ENCODE data around the gene TUBB1. TPM values are rescaled to one million over a fixed set of nuclear protein-coding genes. Genes with fewer than 3 reads are reported as not detected.
A peak's percentile ranks its signal among the peaks of the same experiment; 100 is the strongest.

TUBB1 gene
- total RNA-seq, 1 experiment from 2014 or later, result not detected

DNA sequence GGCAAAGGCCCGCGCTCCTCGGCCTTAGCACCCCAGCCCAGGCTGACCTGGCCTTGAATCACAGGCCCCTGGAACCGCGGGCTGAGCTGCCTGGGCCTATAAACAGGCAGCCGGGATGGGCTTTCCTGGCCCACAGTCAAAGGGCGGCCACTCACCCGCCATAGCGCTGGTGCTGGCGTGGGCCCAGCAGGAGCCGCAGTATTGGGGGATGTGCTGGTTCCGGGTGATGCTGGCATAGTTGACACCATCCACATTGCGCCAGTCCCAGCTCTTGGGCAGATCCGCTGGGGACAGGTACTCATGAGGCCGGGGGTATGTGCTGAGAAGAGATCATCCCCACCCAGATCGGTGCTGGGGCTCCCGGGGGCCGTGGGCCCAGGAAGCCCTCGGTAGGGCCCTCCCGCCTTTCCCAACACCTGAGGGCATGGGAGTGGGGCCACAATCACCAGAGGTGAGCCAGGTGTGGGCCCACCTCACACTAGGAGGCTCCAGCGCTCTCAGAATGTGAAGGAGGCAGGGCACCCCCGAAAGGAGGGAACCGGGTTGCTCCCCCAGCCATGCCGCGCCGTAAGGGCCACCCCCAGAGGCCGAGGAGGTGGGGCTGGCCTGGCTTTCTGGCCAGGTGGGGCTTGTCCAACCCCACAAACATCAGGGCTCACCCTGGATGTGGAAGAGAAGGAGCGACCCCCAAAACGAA, 12.9 kb upstream of the TUBB1 start:
- no peak for DNase-seq (ENCODE audit: low spot score)
- no peaks in the 10 kb centered on the region for H3K9me3 ChIP-seq (ENCODE audit: low read depth, low read length, poor library complexity, severe bottlenecking)
- H3K36me3 ChIP-seq (ENCODE audit: insufficient read depth, low read length, poor library complexity, severe bottlenecking), result no peaks in the 10 kb centered on the region
- intact Hi-C loops (cut with micrococcal nuclease; ENCODE audit: unreplicated experiment), result no loop called here
- peaks cover 8% of the 10 kb centered on the region for H3K4me1 ChIP-seq (ENCODE audit: insufficient read depth, low read length, poor library complexity, severe bottlenecking)
- H3K27me3 ChIP-seq (replicated peaks; ENCODE audit: insufficient read depth, low read depth, low read length, poor library complexity), result no peaks in the 10 kb centered on the region
- CTCF ChIA-PET, result no interaction called here
- H3K4me3 ChIP-seq (ENCODE audit: low read depth, low read length, poor library complexity, severe bottlenecking), result peak overlapping the region; percentile 25
- POLR2A ChIA-PET (ENCODE audit: low non-redundant PET), result no interaction called here
- BruUV-seq (replicated peaks), result no TSS peak
- TF ChIP-seq, protein P1, sequence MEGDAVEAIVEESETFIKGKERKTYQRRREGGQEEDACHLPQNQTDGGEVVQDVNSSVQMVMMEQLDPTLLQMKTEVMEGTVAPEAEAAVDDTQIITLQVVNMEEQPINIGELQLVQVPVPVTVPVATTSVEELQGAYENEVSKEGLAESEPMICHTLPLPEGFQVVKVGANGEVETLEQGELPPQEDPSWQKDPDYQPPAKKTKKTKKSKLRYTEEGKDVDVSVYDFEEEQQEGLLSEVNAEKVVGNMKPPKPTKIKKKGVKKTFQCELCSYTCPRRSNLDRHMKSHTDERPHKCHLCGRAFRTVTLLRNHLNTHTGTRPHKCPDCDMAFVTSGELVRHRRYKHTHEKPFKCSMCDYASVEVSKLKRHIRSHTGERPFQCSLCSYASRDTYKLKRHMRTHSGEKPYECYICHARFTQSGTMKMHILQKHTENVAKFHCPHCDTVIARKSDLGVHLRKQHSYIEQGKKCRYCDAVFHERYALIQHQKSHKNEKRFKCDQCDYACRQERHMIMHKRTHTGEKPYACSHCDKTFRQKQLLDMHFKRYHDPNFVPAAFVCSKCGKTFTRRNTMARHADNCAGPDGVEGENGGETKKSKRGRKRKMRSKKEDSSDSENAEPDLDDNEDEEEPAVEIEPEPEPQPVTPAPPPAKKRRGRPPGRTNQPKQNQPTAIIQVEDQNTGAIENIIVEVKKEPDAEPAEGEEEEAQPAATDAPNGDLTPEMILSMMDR (conservative IDR thresholded peaks at IDR 0.05; ENCODE audit: low read depth, low read length), result no peak
- no peak for TF ChIP-seq EZH2 (IDR thresholded peaks at IDR 0.05; ENCODE audit: borderline replicate concordance, low read depth, low read length, poor library complexity, severe bottlenecking)
- no peak overlapping the region for H3K27ac ChIP-seq (ENCODE audit: low read depth, low read length, poor library complexity, severe bottlenecking)

DNA sequence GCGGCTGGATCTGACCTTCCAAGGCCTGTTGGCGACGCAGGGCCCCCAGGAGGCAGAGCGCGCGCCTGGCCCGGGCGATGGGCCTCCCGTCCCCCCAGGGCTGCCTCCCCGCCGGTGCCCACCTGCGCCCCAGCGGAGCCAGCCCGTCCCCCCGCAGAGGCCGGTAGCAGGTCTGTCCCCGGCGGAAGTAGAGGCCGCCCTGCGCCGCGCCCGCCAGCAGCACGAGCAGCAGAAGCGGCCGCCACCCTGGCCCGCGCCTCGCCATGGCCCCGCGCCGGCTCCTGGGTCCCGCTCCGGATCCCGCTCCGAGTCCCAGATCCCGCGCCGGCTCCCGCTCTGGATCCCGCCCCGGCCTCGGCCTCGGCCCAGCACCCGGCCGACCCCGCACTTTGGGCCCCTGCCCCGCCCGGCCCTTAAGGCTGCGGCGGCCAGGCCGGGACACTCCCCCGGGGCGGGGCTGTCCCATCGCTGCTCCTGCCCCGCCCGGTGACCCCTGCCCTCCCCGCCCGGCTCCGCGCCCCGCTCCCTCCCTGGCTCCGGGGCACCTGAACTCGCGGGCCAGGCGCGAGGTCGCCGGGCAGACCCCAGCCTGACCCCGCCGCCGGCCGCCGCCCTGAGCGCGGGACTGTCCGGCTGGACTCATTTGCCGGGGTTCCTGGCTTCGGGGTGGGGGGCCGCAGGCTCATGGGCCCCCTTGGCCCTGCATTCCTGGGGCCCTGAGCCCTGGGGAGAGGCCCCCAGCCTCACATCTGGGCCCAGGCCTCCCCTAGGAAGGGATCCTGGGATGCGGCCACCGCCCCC, 12.2 kb upstream of the TUBB1 start, which contains the start of gene CTSZ:
Gene CTSZ (minus strand): TSS at position 391 of the 801 bp plus-strand sequence. CDS start 126 bp downstream, at position 265.
- Histone ChIP-seq H3K36me3 (ENCODE audit: insufficient read depth, low read length, poor library complexity, severe bottlenecking) (no peaks in the 10 kb centered on the region), H3K9me3 (ENCODE audit: low read depth, low read length, poor library complexity, severe bottlenecking) (no peaks in the 10 kb centered on the region), H3K4me3 (ENCODE audit: low read depth, low read length, poor library complexity, severe bottlenecking) (peak within 1 kb of the TSS; percentile 25), H3K27me3 (replicated peaks; ENCODE audit: insufficient read depth, low read depth, low read length, poor library complexity) (no peaks in the 10 kb centered on the region), H3K27ac (ENCODE audit: low read depth, low read length, poor library complexity, severe bottlenecking) (no peak within 1 kb of the TSS), H3K4me1 (ENCODE audit: insufficient read depth, low read length, poor library complexity, severe bottlenecking) (peaks cover 8% of the 10 kb centered on the region)
- no peak for TF ChIP-seq EZH2 (IDR thresholded peaks at IDR 0.05; ENCODE audit: borderline replicate concordance, low read depth, low read length, poor library complexity, severe bottlenecking)
- DNase-seq (ENCODE audit: low spot score), result no peak
- ChIA-PET POLR2A (ENCODE audit: low non-redundant PET) (no interaction called here), CTCF (no interaction called here)
- intact Hi-C loops (cut with micrococcal nuclease; ENCODE audit: unreplicated experiment), result no loop called here
- no TSS peak for BruUV-seq (replicated peaks)

DNA sequence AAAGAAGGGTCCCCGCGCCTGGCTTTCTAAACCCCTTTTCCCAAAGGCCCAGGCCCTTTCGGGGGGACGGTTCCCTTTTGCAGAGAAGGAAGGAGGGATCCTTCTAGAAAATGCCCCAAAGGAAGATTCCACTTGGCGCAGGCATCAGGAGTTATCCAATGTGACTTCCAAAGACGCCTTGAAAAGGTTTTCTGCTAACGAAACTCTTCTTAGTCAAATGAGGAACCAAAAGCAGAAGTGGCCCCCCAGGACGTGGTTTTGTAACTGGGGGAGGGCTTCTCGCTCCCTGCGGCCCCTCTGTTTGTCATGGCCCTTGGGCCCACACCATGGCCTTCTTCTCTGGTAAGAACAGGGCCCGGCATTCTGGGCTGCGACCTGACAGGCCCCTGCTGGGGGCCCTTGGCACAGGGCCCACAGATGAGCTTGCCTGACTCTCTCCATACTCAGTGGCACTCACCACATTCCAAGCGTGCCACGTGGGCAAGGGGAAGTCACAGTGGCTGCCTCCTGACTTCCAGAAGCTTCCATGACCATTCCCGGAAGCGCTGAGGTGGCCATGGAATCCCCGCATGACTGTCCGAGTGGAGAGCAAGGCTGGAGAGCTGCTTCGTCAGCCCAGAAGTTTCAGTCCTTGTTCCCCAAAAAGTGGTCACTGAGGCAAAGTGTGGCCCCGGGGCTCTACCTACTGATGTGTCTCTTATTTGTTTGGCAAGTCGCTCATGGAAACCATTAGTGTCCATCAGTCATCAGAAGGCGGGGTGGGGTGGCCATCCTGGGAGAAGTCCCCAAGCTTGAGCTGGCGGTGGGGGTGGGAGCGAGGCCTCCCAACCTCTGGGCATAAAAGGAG, 11.3 kb upstream of the TUBB1 start:
- POLR2A ChIA-PET (ENCODE audit: low non-redundant PET), result no interaction called here

More for the DNA sequence above, 11.3 kb upstream of the TUBB1 start:
- peaks cover 8% of the 10 kb centered on the region for H3K4me1 ChIP-seq (ENCODE audit: insufficient read depth, low read length, poor library complexity, severe bottlenecking)
- no TSS peak for BruUV-seq (replicated peaks)
- CTCF ChIA-PET, result no interaction called here
- intact Hi-C loops (cut with micrococcal nuclease; ENCODE audit: unreplicated experiment), result no loop called here
- no peaks in the 10 kb centered on the region for H3K9me3 ChIP-seq (ENCODE audit: low read depth, low read length, poor library complexity, severe bottlenecking)
- no peak for TF ChIP-seq EZH2 (IDR thresholded peaks at IDR 0.05; ENCODE audit: borderline replicate concordance, low read depth, low read length, poor library complexity, severe bottlenecking)
- TF ChIP-seq, protein P1 (conservative IDR thresholded peaks at IDR 0.05; ENCODE audit: low read depth, low read length), result no peak
- H3K36me3 ChIP-seq (ENCODE audit: insufficient read depth, low read length, poor library complexity, severe bottlenecking), result no peaks in the 10 kb centered on the region
- no peak for DNase-seq (ENCODE audit: low spot score)
- no peak overlapping the region for H3K4me3 ChIP-seq (ENCODE audit: low read depth, low read length, poor library complexity, severe bottlenecking)
- no peak overlapping the region for H3K27ac ChIP-seq (ENCODE audit: low read depth, low read length, poor library complexity, severe bottlenecking)
- H3K27me3 ChIP-seq (replicated peaks; ENCODE audit: insufficient read depth, low read depth, low read length, poor library complexity), result no peaks in the 10 kb centered on the region

All from A673 (cell line).